Measurements from ENCODE around the gene TMC8.

- TF ChIP-seq GATA2 (IDR thresholded peaks at IDR 0.05; ENCODE audit: low read depth, low read length) (no peak), GATA3 (IDR thresholded peaks at IDR 0.05; ENCODE audit: low read depth, low read length) (no peak)
These were observed 25.5 kb upstream of the TMC8 start for GRCh38 chr17:78105101-78105500.
